Measurements from ENCODE around the gene LMF2. TPM values are rescaled to one million over a fixed set of nuclear protein-coding genes. Genes with fewer than 3 reads are reported as not detected.

Gene LMF2
- total RNA-seq, 1 experiment from 2014 or later, result 37.3 TPM

GRCh38 chr22:50522806-50523438 is 15.4 kb upstream of the LMF2 start:
- ChIA-PET CTCF (no interaction called here), POLR2A (ENCODE audit: unreplicated experiment) (no interaction called here)
- Histone ChIP-seq H3K4me3 (no peak overlapping the region), H3K27ac (no peak overlapping the region), H4K20me1 (ENCODE audit: insufficient read depth) (peaks cover 24% of the 10 kb centered on the region), H3K36me3 (ENCODE audit: low read depth) (peaks cover 22% of the 10 kb centered on the region), H3K4me1 (replicated peaks; ENCODE audit: insufficient read depth) (peaks cover 22% of the 10 kb centered on the region), H3K9me2 (ENCODE audit: insufficient read depth) (no peaks in the 10 kb centered on the region), H3K79me2 (ENCODE audit: low read depth) (peaks cover 23% of the 10 kb centered on the region), H3K9me3 (ENCODE audit: insufficient read depth, low read depth) (no peaks in the 10 kb centered on the region), H3K27me3 (ENCODE audit: insufficient read depth, low read depth) (no peaks in the 10 kb centered on the region), H3F3A (ENCODE audit: insufficient read depth, low read depth) (peaks cover 40% of the 10 kb centered on the region), H2AFZ (no peak overlapping the region), H3K4me2 (no peak overlapping the region)
- no TSS peak for BruUV-seq (replicated peaks)
- intact Hi-C loops (cut with micrococcal nuclease; ENCODE audit: unreplicated experiment), result no loop called here
- DNase-seq, result no peak
- TF ChIP-seq CTCF (conservative IDR thresholded peaks at IDR 0.05) (no peak), EZH2 (IDR thresholded peaks at IDR 0.05; ENCODE audit: low read depth) (no peak)

GRCh38 chr22:50522208-50522805 is 14.8 kb upstream of the LMF2 start:
- Histone ChIP-seq H3K27me3 (ENCODE audit: insufficient read depth, low read depth) (no peaks in the 10 kb centered on the region), H3K4me3 (no peak overlapping the region), H3K9me2 (ENCODE audit: insufficient read depth) (no peaks in the 10 kb centered on the region), H3K4me1 (replicated peaks; ENCODE audit: insufficient read depth) (peaks cover 16% of the 10 kb centered on the region), H3F3A (ENCODE audit: insufficient read depth, low read depth) (peaks cover 33% of the 10 kb centered on the region), H4K20me1 (ENCODE audit: insufficient read depth) (peaks cover 24% of the 10 kb centered on the region), H3K79me2 (ENCODE audit: low read depth) (peaks cover 23% of the 10 kb centered on the region), H2AFZ (no peak overlapping the region), H3K27ac (no peak overlapping the region), H3K4me2 (no peak overlapping the region), H3K9me3 (ENCODE audit: insufficient read depth, low read depth) (no peaks in the 10 kb centered on the region), H3K36me3 (ENCODE audit: low read depth) (peaks cover 26% of the 10 kb centered on the region)
- BruUV-seq (replicated peaks), result no TSS peak
- intact Hi-C loops (cut with micrococcal nuclease; ENCODE audit: unreplicated experiment), result no loop called here
- ChIA-PET POLR2A (ENCODE audit: unreplicated experiment) (no interaction called here), CTCF (no interaction called here)
- no peak for TF ChIP-seq EZH2 (IDR thresholded peaks at IDR 0.05; ENCODE audit: low read depth)
- no peak for TF ChIP-seq CTCF (conservative IDR thresholded peaks at IDR 0.05)
- no peak for DNase-seq

DNA sequence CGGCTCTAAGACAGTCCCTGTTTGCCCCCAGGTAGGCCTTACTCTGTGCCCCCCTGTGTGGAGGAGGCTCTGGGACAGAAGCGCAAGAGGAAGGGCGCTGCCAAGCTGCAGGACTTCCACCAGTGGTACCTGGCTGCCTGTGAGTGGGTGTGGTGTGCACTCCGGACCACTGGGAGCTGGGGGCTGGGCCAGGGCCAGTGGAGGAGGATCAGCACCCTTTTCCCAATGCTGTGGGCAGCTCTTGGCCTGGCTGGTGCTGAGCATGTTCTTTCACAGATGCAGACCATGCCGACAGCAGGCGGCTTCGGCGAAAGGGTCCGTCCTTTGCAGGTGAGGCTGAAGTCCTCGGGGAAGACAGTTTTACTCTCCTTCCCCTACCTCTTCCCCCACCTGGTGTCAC is 14.2 kb upstream of the LMF2 start:
- no peak overlapping the region for H3K4me3 ChIP-seq
- no peaks in the 10 kb centered on the region for H3K27me3 ChIP-seq (ENCODE audit: insufficient read depth, low read depth)
- H2AFZ ChIP-seq, result no peak overlapping the region
- peaks cover 12% of the 10 kb centered on the region for H3K4me1 ChIP-seq (replicated peaks; ENCODE audit: insufficient read depth)
- H3K79me2 ChIP-seq (ENCODE audit: low read depth), result peaks cover 23% of the 10 kb centered on the region
- no peak overlapping the region for H3K27ac ChIP-seq
- ChIA-PET CTCF (interaction anchor here (0.5 kb wide), 1 partner anchor 23 kb away, joined by 14 read pairs; no protein-coding TSS in a partner anchor), POLR2A (ENCODE audit: unreplicated experiment) (no interaction called here)
- H4K20me1 ChIP-seq (ENCODE audit: insufficient read depth), result peaks cover 24% of the 10 kb centered on the region
- no TSS peak for BruUV-seq (replicated peaks)
- intact Hi-C loops (cut with micrococcal nuclease; ENCODE audit: unreplicated experiment), result no loop called here
- TF ChIP-seq CTCF (conservative IDR thresholded peaks at IDR 0.05) (no peak), EZH2 (IDR thresholded peaks at IDR 0.05; ENCODE audit: low read depth) (no peak)
- no peaks in the 10 kb centered on the region for H3K9me3 ChIP-seq (ENCODE audit: insufficient read depth, low read depth)
- H3F3A ChIP-seq (ENCODE audit: insufficient read depth, low read depth), result peaks cover 30% of the 10 kb centered on the region
- no peak overlapping the region for H3K4me2 ChIP-seq
- H3K36me3 ChIP-seq (ENCODE audit: low read depth), result peaks cover 26% of the 10 kb centered on the region
- no peak for DNase-seq
- no peaks in the 10 kb centered on the region for H3K9me2 ChIP-seq (ENCODE audit: insufficient read depth)
